ENCODE data around the gene ACSF3. TPM values are rescaled to one million over a fixed set of nuclear protein-coding genes. Genes with fewer than 3 reads are reported as not detected.

The ACSF3 gene
- total RNA-seq, 1 experiment from 2014 or later, result 74.5 TPM

DNA sequence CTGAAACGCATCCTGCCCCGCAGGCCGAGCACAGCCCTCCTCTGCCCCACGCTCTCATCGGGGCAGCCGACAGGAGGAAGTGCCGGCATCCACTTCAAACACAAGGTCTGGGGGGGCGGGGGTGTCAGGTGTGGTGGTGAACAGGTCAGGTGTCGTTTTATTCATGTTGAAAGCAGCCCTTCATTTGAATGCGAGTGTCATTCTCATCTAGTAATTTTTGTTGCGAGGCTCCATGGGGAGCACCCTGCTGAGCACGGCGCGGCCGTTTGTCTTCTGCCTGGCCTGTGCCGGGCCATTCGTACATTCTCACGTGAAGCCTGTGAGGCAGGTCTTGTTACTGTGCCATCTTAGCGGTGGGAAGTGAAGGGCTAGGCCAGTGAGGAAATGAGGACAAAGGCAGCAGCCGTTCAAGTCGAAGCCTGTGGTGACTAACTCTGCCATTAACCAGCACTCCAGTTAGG, 1.9 kb downstream of the ACSF3 start:
- Histone ChIP-seq H3K9me2 (ENCODE audit: insufficient read depth) (no peaks in the 10 kb centered on the region), H3K27me3 (ENCODE audit: insufficient read depth, low read length) (peaks cover 10% of the 10 kb centered on the region; the same call in 1 of the 2 replicates), H3K27ac (ENCODE audit: low read depth, low read length) (no peak overlapping the region), H3K79me2 (ENCODE audit: insufficient read depth, low read length) (peaks cover 65% of the 10 kb centered on the region), H2AFZ (ENCODE audit: low read depth, low read length, poor library complexity, severe bottlenecking) (no peak overlapping the region), H3K4me2 (ENCODE audit: low read length) (peak overlapping the region; percentile 94), H4K20me1 (ENCODE audit: insufficient read depth) (peaks cover 3% of the 10 kb centered on the region; the same call in 1 of the 2 replicates), H3K4me3 (replicated peaks in 1 of 2; ENCODE audit: low read depth in 1 of 2, low read length in 2 of 2) (no peak overlapping the region), H3K9me3 (ENCODE audit: control insufficient read depth in 1 of 2, insufficient read depth in 1 of 2, low read depth in 1 of 2, low read length in 2 of 2) (no peaks in the 10 kb centered on the region), H3K9ac (ENCODE audit: low read length) (0 out of 2 replicates have a peak overlapping the region, but pooled peaks have one; percentile 80), H3K36me3 (ENCODE audit: control insufficient read depth in 1 of 2, insufficient read depth in 2 of 2, low read length in 2 of 2) (peaks cover under 1 to 6% of the 10 kb centered on the region in 2 experiments; a peak in 2 of 4 replicates), H3K4me1 (ENCODE audit: control insufficient read depth in 1 of 2, insufficient read depth in 2 of 2, low read length in 2 of 2) (peaks cover 10 to 22% of the 10 kb centered on the region in 2 experiments; a peak in 3 of 4 replicates)
- intact Hi-C loops (cut with micrococcal nuclease), result no loop called here
- ChIA-PET POLR2A (no interaction called here), RAD21 (ENCODE audit: low non-redundant PET in 1 of 2, low total read pairs in 2 of 2, uncharacterized antibody in 2 of 2, unreplicated experiment in 2 of 2) (no interaction called here), CTCF (no interaction called here)
- no TSS peak for BruUV-seq (replicated peaks)
- ATAC-seq, result no peak
- no peak for TF ChIP-seq EZH2phosphoT487 (IDR thresholded peaks at IDR 0.05; ENCODE audit: borderline replicate concordance)
- no peak for TF ChIP-seq ZFX (IDR thresholded peaks at IDR 0.05)
- TF ChIP-seq, protein P1, sequence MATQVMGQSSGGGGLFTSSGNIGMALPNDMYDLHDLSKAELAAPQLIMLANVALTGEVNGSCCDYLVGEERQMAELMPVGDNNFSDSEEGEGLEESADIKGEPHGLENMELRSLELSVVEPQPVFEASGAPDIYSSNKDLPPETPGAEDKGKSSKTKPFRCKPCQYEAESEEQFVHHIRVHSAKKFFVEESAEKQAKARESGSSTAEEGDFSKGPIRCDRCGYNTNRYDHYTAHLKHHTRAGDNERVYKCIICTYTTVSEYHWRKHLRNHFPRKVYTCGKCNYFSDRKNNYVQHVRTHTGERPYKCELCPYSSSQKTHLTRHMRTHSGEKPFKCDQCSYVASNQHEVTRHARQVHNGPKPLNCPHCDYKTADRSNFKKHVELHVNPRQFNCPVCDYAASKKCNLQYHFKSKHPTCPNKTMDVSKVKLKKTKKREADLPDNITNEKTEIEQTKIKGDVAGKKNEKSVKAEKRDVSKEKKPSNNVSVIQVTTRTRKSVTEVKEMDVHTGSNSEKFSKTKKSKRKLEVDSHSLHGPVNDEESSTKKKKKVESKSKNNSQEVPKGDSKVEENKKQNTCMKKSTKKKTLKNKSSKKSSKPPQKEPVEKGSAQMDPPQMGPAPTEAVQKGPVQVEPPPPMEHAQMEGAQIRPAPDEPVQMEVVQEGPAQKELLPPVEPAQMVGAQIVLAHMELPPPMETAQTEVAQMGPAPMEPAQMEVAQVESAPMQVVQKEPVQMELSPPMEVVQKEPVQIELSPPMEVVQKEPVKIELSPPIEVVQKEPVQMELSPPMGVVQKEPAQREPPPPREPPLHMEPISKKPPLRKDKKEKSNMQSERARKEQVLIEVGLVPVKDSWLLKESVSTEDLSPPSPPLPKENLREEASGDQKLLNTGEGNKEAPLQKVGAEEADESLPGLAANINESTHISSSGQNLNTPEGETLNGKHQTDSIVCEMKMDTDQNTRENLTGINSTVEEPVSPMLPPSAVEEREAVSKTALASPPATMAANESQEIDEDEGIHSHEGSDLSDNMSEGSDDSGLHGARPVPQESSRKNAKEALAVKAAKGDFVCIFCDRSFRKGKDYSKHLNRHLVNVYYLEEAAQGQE (IDR thresholded peaks at IDR 0.05; ENCODE audit: low read depth), result no peak
- no peak for TF ChIP-seq EGR1 (IDR thresholded peaks at IDR 0.05; ENCODE audit: low read depth)
- no peak for TF ChIP-seq CBX3 (IDR thresholded peaks at IDR 0.05; ENCODE audit: low read depth)
- TF ChIP-seq ELF1 (IDR thresholded peaks at IDR 0.05; ENCODE audit: borderline replicate concordance, low read depth), result no peak
- TF ChIP-seq SIN3A (IDR thresholded peaks at IDR 0.05; ENCODE audit: low read depth), result no peak
- no peak for TF ChIP-seq FOSL1 (IDR thresholded peaks at IDR 0.05; ENCODE audit: low read depth)
- no peak for TF ChIP-seq POLR2AphosphoS5 (IDR thresholded peaks at IDR 0.05; ENCODE audit: low read depth, low read length)
- no peak for TF ChIP-seq RAD21 (IDR thresholded peaks at IDR 0.05; ENCODE audit: low read depth)
- no peak for TF ChIP-seq JUND (IDR thresholded peaks at IDR 0.05)
- TF ChIP-seq, protein P2, sequence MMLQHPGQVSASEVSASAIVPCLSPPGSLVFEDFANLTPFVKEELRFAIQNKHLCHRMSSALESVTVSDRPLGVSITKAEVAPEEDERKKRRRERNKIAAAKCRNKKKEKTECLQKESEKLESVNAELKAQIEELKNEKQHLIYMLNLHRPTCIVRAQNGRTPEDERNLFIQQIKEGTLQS (IDR thresholded peaks at IDR 0.05), result no peak
- TF ChIP-seq TCF7L2 (IDR thresholded peaks at IDR 0.05; ENCODE audit: borderline replicate concordance, extremely low read depth, insufficient read depth, insufficient read length), result no peak
- TF ChIP-seq ZNF274 (IDR thresholded peaks at IDR 0.05; ENCODE audit: low read depth, low read length), result no peak
- TF ChIP-seq CEBPB (IDR thresholded peaks at IDR 0.05; ENCODE audit: low read depth), result no peak
- no peak for TF ChIP-seq POLR2A (IDR thresholded peaks at IDR 0.05; ENCODE audit: borderline replicate concordance, extremely low read depth, insufficient read depth, insufficient read length)
- TF ChIP-seq EZH2 (IDR thresholded peaks at IDR 0.05), result no peak
- TF ChIP-seq, protein P3, sequence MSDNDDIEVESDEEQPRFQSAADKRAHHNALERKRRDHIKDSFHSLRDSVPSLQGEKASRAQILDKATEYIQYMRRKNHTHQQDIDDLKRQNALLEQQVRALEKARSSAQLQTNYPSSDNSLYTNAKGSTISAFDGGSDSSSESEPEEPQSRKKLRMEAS (IDR thresholded peaks at IDR 0.05), result no peak
- no peak for TF ChIP-seq SRF (IDR thresholded peaks at IDR 0.05; ENCODE audit: low read depth)
- TF ChIP-seq, protein P4, sequence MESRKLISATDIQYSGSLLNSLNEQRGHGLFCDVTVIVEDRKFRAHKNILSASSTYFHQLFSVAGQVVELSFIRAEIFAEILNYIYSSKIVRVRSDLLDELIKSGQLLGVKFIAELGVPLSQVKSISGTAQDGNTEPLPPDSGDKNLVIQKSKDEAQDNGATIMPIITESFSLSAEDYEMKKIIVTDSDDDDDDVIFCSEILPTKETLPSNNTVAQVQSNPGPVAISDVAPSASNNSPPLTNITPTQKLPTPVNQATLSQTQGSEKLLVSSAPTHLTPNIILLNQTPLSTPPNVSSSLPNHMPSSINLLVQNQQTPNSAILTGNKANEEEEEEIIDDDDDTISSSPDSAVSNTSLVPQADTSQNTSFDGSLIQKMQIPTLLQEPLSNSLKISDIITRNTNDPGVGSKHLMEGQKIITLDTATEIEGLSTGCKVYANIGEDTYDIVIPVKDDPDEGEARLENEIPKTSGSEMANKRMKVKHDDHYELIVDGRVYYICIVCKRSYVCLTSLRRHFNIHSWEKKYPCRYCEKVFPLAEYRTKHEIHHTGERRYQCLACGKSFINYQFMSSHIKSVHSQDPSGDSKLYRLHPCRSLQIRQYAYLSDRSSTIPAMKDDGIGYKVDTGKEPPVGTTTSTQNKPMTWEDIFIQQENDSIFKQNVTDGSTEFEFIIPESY (IDR thresholded peaks at IDR 0.05; ENCODE audit: extremely low read depth, insufficient replicate concordance, low read length), result no peak
- no peak for DNase-seq (ENCODE audit: low read depth, low spot score)
